CD4-positive, CD25-positive, alpha-beta regulatory T cell (primary cell): Measurements from ENCODE around the gene EXOC6B. TPM values are rescaled to one million over a fixed set of nuclear protein-coding genes. Genes with fewer than 3 reads are reported as not detected.

Experiments used
- ATAC-seq, 2 donors: fragments of 150-1000 bp; cut with Tn5 transposase; one replicate each; pipeline ENCODE4 v1.10.0; 2021; ENCODE audit warnings: low read depth in 2 of 2, moderate number of reproducible peaks in 2 of 2, moderate library complexity in 1 of 2
- DNase-seq, 3 donors: peaks; one replicate each; pipeline versions ENCODE4 v3.0.0 to v3.0.0-alpha.2; 2012 to 2022; ENCODE audit warnings: mixed read lengths in 1 of 3
- H3K27ac ChIP-seq: one replicate; pipeline ENCODE4 v1.7.0; 2013; ENCODE audit warnings: mild to moderate bottlenecking, low read length; ENCODE audit not compliant: insufficient read depth, poor library complexity, severe bottlenecking
- H3K27me3 ChIP-seq: one replicate; pipeline ENCODE4 v1.7.0; 2013; ENCODE audit warnings: low read length; ENCODE audit not compliant: control insufficient read depth, insufficient read depth
- H3K36me3 ChIP-seq: one replicate; pipeline ENCODE4 v1.7.0; 2013; ENCODE audit warnings: mild to moderate bottlenecking, low read length, moderate library complexity; ENCODE audit not compliant: control insufficient read depth, insufficient read depth
- H3K4me1 ChIP-seq: 2 replicates; pipeline ENCODE4 v1.7.0; 2013; ENCODE audit warnings: mild to moderate bottlenecking, low read length; ENCODE audit not compliant: insufficient read depth, control insufficient read depth, poor library complexity, severe bottlenecking
- H3K4me3 ChIP-seq: one replicate; pipeline ENCODE4 v1.7.0; 2013; ENCODE audit warnings: low read depth, mild to moderate bottlenecking, low read length, moderate library complexity
- H3K9me3 ChIP-seq, 2 experiments: 1 replicate in 1 of 2; 2 replicates in 1 of 2; pipeline ENCODE4 v1.7.0; 2013; ENCODE audit warnings: low read length in 2 of 2, mild to moderate bottlenecking in 1 of 2, moderate library complexity in 1 of 2; ENCODE audit not compliant: control insufficient read depth in 2 of 2
- H3K27ac Mint-ChIP-seq, 3 donors: one replicate each; pipeline ENCODE4 v1.8.0; 2020 to 2022; ENCODE audit warnings: mild to moderate bottlenecking in 3 of 3, mixed read lengths in 3 of 3, moderate library complexity in 2 of 3
- H3K27me3 Mint-ChIP-seq: one replicate; pipeline ENCODE4 v1.8.0; 2022; ENCODE audit warnings: mild to moderate bottlenecking, mixed read lengths
- H3K36me3 Mint-ChIP-seq: one replicate; pipeline ENCODE4 v1.8.0; 2020; ENCODE audit warnings: mixed read lengths
- H3K4me1 Mint-ChIP-seq, 4 donors: one replicate each; pipeline ENCODE4 v1.8.0; 2020 to 2022; ENCODE audit warnings: mixed read lengths in 4 of 4, mild to moderate bottlenecking in 1 of 4
- H3K4me3 Mint-ChIP-seq, 4 donors: one replicate each; pipeline ENCODE4 v1.8.0; 2020 to 2022; ENCODE audit warnings: mild to moderate bottlenecking in 4 of 4, mixed read lengths in 4 of 4, moderate library complexity in 3 of 4
- H3K9me3 Mint-ChIP-seq, 7 donors: one replicate each; pipeline ENCODE4 v1.8.0; 2020 to 2022; ENCODE audit warnings: mixed read lengths in 7 of 7, mild to moderate bottlenecking in 3 of 7, moderate library complexity in 2 of 7
- polyA plus RNA-seq, 4 donors: library from polyadenylated mRNA; unstranded; fragments of 300-500 nt; fragmentation: Illumina TruSeq; gene quantifications; one replicate each; pipeline ENCODE4 v1.2.3, GENCODE V29; 2021
- total RNA-seq: library from RNA; stranded (reverse); gene quantifications from one replicate; pipeline ENCODE4 v1.2.3, GENCODE V29; 2022

The EXOC6B gene
- total and polyA plus RNA-seq, 5 donors from 2014 or later, result 1.5 to 20.8 (median 2.1) TPM

GRCh38 chr2:72136331-72136730 is 689.5 kb downstream of the EXOC6B start:
- ATAC-seq (no peak), DNase-seq (no peak)
- Mint-ChIP-seq H3K4me3 (no peak overlapping the region), H3K27me3 (no peaks in the 10 kb centered on the region), H3K4me1 (peaks cover 0 to 2% (median 0%) of the 10 kb centered on the region in 4 donors), H3K27ac (no peak overlapping the region), H3K9me3 (peaks cover 0 to under 1% (median 0%) of the 10 kb centered on the region in 7 donors), H3K36me3 (no peaks in the 10 kb centered on the region)
- no peak overlapping the region for H3K4me3 ChIP-seq
- no peaks in the 10 kb centered on the region for H3K36me3 ChIP-seq
- H3K27me3 ChIP-seq, result no peaks in the 10 kb centered on the region
- H3K27ac ChIP-seq, result no peak overlapping the region
- no peaks in the 10 kb centered on the region for H3K9me3 ChIP-seq
- H3K4me1 ChIP-seq, result no peaks in the 10 kb centered on the region

DNA sequence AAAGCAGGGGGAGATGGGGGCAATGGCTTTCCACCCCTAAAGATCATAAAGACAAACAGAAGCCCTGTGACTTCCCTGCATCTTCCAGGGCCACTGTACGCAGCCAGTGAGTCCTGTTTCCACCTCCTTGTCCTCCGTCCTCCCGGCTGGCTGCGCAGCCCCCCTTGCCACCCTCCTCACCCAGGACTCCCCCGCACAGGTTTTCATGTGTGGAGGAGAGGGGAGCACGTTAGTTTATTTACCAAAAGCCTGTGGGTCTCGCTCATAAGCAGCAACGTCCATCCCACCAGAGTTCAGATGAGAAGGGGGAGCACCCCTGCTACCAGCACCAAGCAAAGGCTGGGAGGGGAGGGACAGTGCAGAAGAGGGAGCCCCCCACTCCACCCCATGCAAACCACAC is 689.9 kb downstream of the EXOC6B start:
- DNase-seq, result no peak
- Histone ChIP-seq H3K4me1 (no peaks in the 10 kb centered on the region), H3K36me3 (no peaks in the 10 kb centered on the region), H3K9me3 (no peaks in the 10 kb centered on the region), H3K4me3 (no peak overlapping the region), H3K27me3 (no peaks in the 10 kb centered on the region), H3K27ac (no peak overlapping the region)
- H3K36me3 Mint-ChIP-seq, result no peaks in the 10 kb centered on the region
- ATAC-seq, result no peak
- H3K4me3 Mint-ChIP-seq, result no peak overlapping the region
- no peaks in the 10 kb centered on the region for H3K27me3 Mint-ChIP-seq
- H3K9me3 Mint-ChIP-seq, result peaks cover 0 to 2% (median 0%) of the 10 kb centered on the region in 7 donors
- peaks cover 0 to 2% (median 0%) of the 10 kb centered on the region in 4 donors for H3K4me1 Mint-ChIP-seq
- H3K27ac Mint-ChIP-seq, result no peak overlapping the region

DNA sequence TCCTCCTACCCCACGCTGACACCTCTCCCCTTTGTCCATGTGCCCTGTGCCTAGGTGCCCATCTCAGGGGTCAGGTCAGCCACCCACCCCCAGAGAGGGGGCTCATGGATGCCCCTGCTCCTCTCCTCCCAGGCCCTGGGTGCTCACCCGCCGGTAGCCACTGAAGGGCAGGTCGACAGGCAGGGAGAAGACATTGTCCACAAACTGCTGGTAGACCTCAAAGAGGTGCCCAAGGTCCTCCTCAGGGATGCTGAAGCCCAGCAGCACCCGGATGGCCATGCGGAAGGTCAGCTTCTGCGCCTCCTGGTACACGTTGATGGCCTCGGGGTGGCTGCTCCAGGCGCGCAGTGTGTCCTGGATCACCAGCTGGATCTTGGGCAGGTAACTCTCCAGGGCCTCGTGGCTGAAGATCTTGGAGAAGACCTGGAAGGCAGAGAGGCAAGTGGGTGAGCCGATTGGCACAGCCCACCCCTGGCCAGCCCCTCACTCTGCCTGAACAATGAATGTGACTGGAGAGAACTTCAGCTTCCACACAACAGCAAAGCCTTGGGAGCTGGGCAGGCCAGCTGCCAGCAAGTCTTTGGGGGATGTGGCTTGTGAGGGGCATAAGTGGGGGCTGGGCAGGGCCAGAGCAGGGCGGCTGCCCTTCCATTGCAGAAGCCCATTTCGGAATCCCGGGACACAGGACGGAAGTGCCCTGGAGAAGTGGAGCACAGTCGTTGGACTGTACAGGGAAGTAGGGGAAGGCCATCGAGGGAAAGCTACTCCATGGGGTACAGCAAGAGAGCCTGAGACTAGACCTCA is 690.6 kb downstream of the EXOC6B start:
- no peaks in the 10 kb centered on the region for H3K9me3 ChIP-seq
- no peaks in the 10 kb centered on the region for H3K36me3 Mint-ChIP-seq
- no peak for DNase-seq
- no peak overlapping the region for H3K4me3 Mint-ChIP-seq
- no peak overlapping the region for H3K27ac Mint-ChIP-seq
- peaks cover 0 to 2% (median 0%) of the 10 kb centered on the region in 4 donors for H3K4me1 Mint-ChIP-seq
- no peaks in the 10 kb centered on the region for H3K4me1 ChIP-seq
- H3K27me3 Mint-ChIP-seq, result no peaks in the 10 kb centered on the region
- no peaks in the 10 kb centered on the region for H3K36me3 ChIP-seq
- H3K4me3 ChIP-seq, result no peak overlapping the region
- peaks cover 0 to 2% (median 0%) of the 10 kb centered on the region in 7 donors for H3K9me3 Mint-ChIP-seq
- ATAC-seq, result no peak
- H3K27me3 ChIP-seq, result no peaks in the 10 kb centered on the region
- H3K27ac ChIP-seq, result no peak overlapping the region

DNA sequence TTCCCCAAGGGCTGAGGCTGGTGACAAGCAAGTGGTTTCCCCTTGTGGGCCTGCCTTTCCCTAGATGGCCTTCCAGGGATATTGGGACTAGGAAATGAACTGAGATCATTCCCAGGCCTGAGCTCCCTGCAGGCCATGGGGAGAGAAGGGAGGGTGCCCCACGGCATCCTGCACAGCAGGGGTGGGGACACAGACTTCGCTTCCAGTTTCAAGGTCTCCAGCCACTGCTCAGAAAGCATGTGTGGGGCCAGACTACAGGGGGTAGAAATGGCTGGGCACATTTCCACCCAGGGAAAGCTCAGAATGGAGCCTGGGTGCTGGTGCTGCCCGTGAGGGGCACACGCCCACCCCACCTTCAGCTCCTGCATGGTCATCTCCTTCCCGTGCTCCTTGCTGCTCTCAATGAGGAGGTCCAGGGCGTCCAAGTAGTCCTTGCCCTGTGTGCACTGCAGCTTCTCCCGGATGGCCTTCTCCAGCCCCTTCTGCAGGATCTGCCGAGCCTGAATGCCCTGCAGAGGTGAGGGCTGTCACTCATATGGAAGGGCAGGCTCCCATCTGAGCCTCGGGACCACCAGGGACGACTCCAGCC is 691.3 kb downstream of the EXOC6B start:
- ATAC-seq (no peak), DNase-seq (no peak)
- Histone ChIP-seq H3K27me3 (no peaks in the 10 kb centered on the region), H3K9me3 (no peaks in the 10 kb centered on the region), H3K36me3 (no peaks in the 10 kb centered on the region), H3K4me1 (no peaks in the 10 kb centered on the region), H3K27ac (no peak overlapping the region), H3K4me3 (no peak overlapping the region)
- Mint-ChIP-seq H3K4me1 (peaks cover 0 to 2% (median 0%) of the 10 kb centered on the region in 4 donors), H3K36me3 (no peaks in the 10 kb centered on the region), H3K27me3 (no peaks in the 10 kb centered on the region), H3K27ac (no peak overlapping the region), H3K4me3 (no peak overlapping the region), H3K9me3 (peaks cover 0 to 2% (median 0%) of the 10 kb centered on the region in 7 donors)

- H3K27ac ChIP-seq, result no peak overlapping the region
- Mint-ChIP-seq H3K27ac (no peak overlapping the region), H3K36me3 (no peaks in the 10 kb centered on the region), H3K9me3 (peaks cover 0 to 2% (median 0%) of the 10 kb centered on the region in 7 donors), H3K27me3 (no peaks in the 10 kb centered on the region), H3K4me1 (peaks cover 0 to 2% (median 0%) of the 10 kb centered on the region in 4 donors), H3K4me3 (no peak overlapping the region)
- H3K27me3 ChIP-seq, result no peaks in the 10 kb centered on the region
- H3K4me3 ChIP-seq, result no peak overlapping the region
- H3K4me1 ChIP-seq, result no peaks in the 10 kb centered on the region
- no peaks in the 10 kb centered on the region for H3K36me3 ChIP-seq
- H3K9me3 ChIP-seq, result no peaks in the 10 kb centered on the region
- no peak for ATAC-seq
- no peak for DNase-seq
Measured at GRCh38 chr2:72133721-72134407, 692.0 kb downstream of the EXOC6B start.

DNA sequence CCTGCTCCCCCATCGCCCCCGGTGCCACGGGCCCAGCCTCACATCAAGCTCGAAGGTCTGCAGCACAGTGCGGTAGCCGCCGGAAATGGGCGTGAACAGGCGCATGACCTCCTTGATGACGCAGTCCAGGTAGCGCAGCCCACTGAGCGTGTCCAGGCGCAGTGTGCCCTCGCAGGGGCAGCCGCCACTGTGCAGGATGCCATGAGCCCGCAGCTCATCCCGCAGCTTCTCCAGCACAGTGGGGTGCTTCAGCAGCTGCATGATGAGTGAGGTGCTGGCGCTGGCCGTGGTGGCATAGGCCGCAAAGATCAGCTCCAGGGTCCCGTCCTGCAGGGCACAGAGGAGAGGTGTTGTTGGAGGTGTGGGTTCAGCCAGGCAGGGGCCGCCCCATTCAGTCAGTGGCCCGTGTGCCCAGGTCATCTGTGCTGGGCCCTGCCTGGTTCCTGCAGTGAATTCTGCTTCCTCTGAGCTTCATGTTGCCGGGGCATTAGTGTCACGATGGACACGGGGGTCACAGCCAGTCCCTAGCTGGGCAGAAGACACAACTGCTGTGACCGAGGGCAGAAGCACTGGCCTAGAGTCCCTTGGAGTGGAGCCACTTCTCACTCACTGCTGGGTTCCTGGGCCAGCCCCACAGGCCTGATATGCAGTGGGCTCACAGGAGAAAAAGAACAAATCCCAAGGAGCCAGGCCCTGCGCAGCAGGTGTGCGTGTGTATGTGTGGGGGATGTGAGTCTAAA is 692.7 kb downstream of the EXOC6B start:
- no peak overlapping the region for H3K27ac ChIP-seq
- no peaks in the 10 kb centered on the region for H3K27me3 Mint-ChIP-seq
- DNase-seq, result no peak
- H3K4me1 Mint-ChIP-seq, result peaks cover 0 to 2% (median 0%) of the 10 kb centered on the region in 4 donors
- no peaks in the 10 kb centered on the region for H3K36me3 Mint-ChIP-seq
- H3K27ac Mint-ChIP-seq, result no peak overlapping the region
- H3K36me3 ChIP-seq, result no peaks in the 10 kb centered on the region
- H3K4me3 ChIP-seq, result no peak overlapping the region
- H3K4me1 ChIP-seq, result no peaks in the 10 kb centered on the region
- H3K9me3 Mint-ChIP-seq, result peaks cover 0 to 2% (median 0%) of the 10 kb centered on the region in 7 donors
- ATAC-seq, result no peak
- H3K27me3 ChIP-seq, result no peaks in the 10 kb centered on the region
- no peaks in the 10 kb centered on the region for H3K9me3 ChIP-seq
- H3K4me3 Mint-ChIP-seq, result no peak overlapping the region
